ENCODE data around the gene DUSP14. TPM values are rescaled to one million over a fixed set of nuclear protein-coding genes. Genes with fewer than 3 reads are reported as not detected.

Gene DUSP14
- total and polyA plus RNA-seq, 9 of the 15 experiments (the other 6 are each of a cell fraction or from before 2014, with no cell fraction given): 20.2 to 74.0 (median 31.8) TPM

- ATAC-seq (no peak), FAIRE-seq (no peak), DNase-seq (ENCODE audit: extremely low read depth in 1 of 4, low spot score in 3 of 4) (no peak)
- H3K36me3 ChIP-seq (ENCODE audit: control insufficient read depth, insufficient read depth, low read length): peaks cover 62% of the 10 kb centered on the region; the same call in 2 of the 3 replicates
- CTCF ChIA-PET (ENCODE audit: low intra/inter-chr PET ratio): no interaction called here
- in situ Hi-C loops (cut with MboI): no loop called here
- no peak overlapping the region for H2AFZ ChIP-seq (ENCODE audit: low read depth, low read length)
- no peak overlapping the region for H3K27ac ChIP-seq (ENCODE audit: extremely low read depth, low read depth, low read length)
- no peaks in the 10 kb centered on the region for H3K9me1 ChIP-seq (ENCODE audit: control insufficient read depth, insufficient read depth, low read length)
- 97% methylated on average over 4 of the region's 4 CpGs for WGBS (ENCODE audit: insufficient coverage, low coverage, missing lambda C conversion rate)
- H3K4me1 ChIP-seq (replicated peaks in 1 of 2; ENCODE audit: control insufficient read depth in 2 of 2, insufficient read depth in 2 of 2, low read length in 2 of 2): peaks cover 0 to 14% of the 10 kb centered on the region in 2 experiments; a peak in 4 of 5 replicates
- H3K9me3 ChIP-seq (replicated peaks; ENCODE audit: control insufficient read depth, insufficient read depth, low read depth, low read length): no peaks in the 10 kb centered on the region
- H3K4me2 ChIP-seq (ENCODE audit: insufficient read depth, low read length): no peak overlapping the region
- H3K9ac ChIP-seq (ENCODE audit: insufficient read depth in 1 of 2, low read depth in 2 of 2, low read length in 2 of 2): no peak overlapping the region
- no peaks in the 10 kb centered on the region for H3K27me3 ChIP-seq (ENCODE audit: control insufficient read depth in 2 of 2, insufficient read depth in 2 of 2, low read length in 2 of 2)
- no TSS peak for BruUV-seq (replicated peaks)
- intact Hi-C loops (cut with micrococcal nuclease): no loop called here
- no peak overlapping the region for H3K4me3 ChIP-seq
- POLR2A ChIA-PET: interaction anchor here (1.0 to 1.2 kb wide), 2 partner anchors 11 to 23 kb away, joined by 3 to 4 read pairs; no protein-coding TSS in a partner anchor
- no peaks in the 10 kb centered on the region for H4K20me1 ChIP-seq (replicated peaks; ENCODE audit: control insufficient read depth, insufficient read depth, low read length)
- no peaks in the 10 kb centered on the region for H3K79me2 ChIP-seq (ENCODE audit: control insufficient read depth, insufficient read depth, low read length)
- TF ChIP-seq, protein P1, sequence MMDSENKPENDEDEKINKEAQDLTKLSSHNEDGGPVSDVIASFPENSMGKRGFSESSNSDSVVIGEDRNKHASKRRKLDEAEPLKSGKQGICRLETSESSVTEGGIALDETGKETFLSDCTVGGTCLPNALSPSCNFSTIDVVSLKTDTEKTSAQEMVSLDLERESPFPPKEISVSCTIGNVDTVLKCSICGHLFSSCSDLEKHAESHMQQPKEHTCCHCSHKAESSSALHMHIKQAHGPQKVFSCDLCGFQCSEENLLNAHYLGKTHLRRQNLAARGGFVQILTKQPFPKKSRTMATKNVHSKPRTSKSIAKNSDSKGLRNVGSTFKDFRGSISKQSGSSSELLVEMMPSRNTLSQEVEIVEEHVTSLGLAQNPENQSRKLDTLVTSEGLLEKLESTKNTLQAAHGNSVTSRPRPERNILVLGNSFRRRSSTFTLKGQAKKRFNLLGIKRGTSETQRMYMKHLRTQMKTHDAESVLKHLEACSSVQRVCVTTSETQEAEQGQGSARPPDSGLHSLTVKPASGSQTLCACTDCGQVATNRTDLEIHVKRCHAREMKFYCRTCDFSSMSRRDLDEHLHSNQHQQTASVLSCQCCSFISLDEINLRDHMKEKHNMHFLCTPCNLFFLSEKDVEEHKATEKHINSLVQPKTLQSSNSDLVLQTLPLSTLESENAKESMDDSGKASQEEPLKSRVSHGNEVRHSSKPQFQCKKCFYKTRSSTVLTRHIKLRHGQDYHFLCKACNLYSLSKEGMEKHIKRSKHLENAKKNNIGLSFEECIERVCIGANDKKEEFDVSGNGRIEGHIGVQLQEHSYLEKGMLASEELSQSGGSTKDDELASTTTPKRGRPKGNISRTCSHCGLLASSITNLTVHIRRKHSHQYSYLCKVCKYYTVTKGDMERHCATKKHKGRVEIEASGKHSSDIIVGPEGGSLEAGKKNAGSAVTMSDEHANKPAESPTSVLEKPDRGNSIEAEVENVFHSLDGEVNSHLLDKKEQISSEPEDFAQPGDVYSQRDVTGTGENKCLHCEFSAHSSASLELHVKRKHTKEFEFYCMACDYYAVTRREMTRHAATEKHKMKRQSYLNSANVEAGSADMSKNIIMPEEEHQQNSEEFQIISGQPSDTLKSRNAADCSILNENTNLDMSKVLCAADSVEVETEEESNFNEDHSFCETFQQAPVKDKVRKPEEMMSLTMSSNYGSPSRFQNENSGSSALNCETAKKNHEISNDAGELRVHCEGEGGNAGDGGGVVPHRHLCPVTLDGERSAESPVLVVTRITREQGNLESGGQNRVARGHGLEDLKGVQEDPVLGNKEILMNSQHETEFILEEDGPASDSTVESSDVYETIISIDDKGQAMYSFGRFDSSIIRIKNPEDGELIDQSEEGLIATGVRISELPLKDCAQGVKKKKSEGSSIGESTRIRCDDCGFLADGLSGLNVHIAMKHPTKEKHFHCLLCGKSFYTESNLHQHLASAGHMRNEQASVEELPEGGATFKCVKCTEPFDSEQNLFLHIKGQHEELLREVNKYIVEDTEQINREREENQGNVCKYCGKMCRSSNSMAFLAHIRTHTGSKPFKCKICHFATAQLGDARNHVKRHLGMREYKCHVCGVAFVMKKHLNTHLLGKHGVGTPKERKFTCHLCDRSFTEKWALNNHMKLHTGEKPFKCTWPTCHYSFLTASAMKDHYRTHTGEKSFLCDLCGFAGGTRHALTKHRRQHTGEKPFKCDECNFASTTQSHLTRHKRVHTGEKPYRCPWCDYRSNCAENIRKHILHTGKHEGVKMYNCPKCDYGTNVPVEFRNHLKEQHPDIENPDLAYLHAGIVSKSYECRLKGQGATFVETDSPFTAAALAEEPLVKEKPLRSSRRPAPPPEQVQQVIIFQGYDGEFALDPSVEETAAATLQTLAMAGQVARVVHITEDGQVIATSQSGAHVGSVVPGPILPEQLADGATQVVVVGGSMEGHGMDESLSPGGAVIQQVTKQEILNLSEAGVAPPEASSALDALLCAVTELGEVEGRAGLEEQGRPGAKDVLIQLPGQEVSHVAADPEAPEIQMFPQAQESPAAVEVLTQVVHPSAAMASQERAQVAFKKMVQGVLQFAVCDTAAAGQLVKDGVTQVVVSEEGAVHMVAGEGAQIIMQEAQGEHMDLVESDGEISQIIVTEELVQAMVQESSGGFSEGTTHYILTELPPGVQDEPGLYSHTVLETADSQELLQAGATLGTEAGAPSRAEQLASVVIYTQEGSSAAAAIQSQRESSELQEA (IDR thresholded peaks at IDR 0.05; ENCODE audit: low read depth): no peak
- TF ChIP-seq ZFP91 (CRISPR knock-in tag; IDR thresholded peaks at IDR 0.05) (no peak), ZNF431 (CRISPR knock-in tag; IDR thresholded peaks at IDR 0.05) (no peak), RB1 (IDR thresholded peaks at IDR 0.05; ENCODE audit: low read depth) (no peak), TAF15 (IDR thresholded peaks at IDR 0.05; ENCODE audit: low read depth, low read length) (no peak), FOXO4 (CRISPR knock-in tag; IDR thresholded peaks at IDR 0.05) (no peak), NFIC (IDR thresholded peaks at IDR 0.05) (no peak)
- TF ChIP-seq, protein P2, sequence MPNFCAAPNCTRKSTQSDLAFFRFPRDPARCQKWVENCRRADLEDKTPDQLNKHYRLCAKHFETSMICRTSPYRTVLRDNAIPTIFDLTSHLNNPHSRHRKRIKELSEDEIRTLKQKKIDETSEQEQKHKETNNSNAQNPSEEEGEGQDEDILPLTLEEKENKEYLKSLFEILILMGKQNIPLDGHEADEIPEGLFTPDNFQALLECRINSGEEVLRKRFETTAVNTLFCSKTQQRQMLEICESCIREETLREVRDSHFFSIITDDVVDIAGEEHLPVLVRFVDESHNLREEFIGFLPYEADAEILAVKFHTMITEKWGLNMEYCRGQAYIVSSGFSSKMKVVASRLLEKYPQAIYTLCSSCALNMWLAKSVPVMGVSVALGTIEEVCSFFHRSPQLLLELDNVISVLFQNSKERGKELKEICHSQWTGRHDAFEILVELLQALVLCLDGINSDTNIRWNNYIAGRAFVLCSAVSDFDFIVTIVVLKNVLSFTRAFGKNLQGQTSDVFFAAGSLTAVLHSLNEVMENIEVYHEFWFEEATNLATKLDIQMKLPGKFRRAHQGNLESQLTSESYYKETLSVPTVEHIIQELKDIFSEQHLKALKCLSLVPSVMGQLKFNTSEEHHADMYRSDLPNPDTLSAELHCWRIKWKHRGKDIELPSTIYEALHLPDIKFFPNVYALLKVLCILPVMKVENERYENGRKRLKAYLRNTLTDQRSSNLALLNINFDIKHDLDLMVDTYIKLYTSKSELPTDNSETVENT (CRISPR knock-in tag; IDR thresholded peaks at IDR 0.05): no peak
Observed at GRCh38 chr17:37517881-37518280, 28.2 kb downstream of the DUSP14 start.
